ENCODE measurements around the gene DDX54. TPM values are rescaled to one million over a fixed set of nuclear protein-coding genes. Genes with fewer than 3 reads are reported as not detected.
A peak's percentile ranks its signal among the peaks of the same experiment; 100 is the strongest.

DDX54 gene
- total RNA-seq, 2 donors from 2014 or later: 68.1 to 69.0 TPM

DNA sequence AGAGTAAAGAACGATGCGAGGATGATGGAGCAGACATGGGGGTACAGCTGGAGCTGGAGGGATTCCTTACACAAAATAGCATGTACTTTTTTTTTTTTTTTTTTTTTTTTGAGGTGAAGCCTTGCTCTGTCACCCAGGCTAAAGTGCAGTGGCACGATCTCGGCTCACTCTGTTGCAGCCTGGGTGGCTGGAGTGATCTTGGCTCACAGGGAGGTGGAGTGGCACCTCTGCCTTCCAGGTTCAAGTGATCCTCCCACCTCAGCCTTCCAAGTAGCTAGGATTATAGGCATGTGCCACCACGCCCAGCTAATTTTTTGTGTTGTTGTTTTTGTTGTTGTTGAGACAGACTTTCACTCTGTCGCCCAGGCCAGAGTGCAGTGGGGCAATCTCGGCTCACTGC lies 44.6 kb downstream of the DDX54 start:
- H3K36me3 ChIP-seq (ENCODE audit: control insufficient read depth, insufficient read depth, low read length): no peaks in the 10 kb centered on the region
- H3K9me3 ChIP-seq (ENCODE audit: control insufficient read depth, low read length): no peaks in the 10 kb centered on the region
- Mint-ChIP-seq H3K4me3 (no peak overlapping the region), H3K36me3 (ENCODE audit: low read depth) (no peaks in the 10 kb centered on the region), H3K27me3 (ENCODE audit: insufficient read depth) (peaks cover 4% of the 10 kb centered on the region), H3K27ac (no peak overlapping the region), H3K9me3 (no peaks in the 10 kb centered on the region), H3K4me1 (peaks cover 4% of the 10 kb centered on the region)
- H3K4me1 ChIP-seq (ENCODE audit: control insufficient read depth, insufficient read depth, low read length): no peaks in the 10 kb centered on the region
- TF ChIP-seq, protein P1, sequence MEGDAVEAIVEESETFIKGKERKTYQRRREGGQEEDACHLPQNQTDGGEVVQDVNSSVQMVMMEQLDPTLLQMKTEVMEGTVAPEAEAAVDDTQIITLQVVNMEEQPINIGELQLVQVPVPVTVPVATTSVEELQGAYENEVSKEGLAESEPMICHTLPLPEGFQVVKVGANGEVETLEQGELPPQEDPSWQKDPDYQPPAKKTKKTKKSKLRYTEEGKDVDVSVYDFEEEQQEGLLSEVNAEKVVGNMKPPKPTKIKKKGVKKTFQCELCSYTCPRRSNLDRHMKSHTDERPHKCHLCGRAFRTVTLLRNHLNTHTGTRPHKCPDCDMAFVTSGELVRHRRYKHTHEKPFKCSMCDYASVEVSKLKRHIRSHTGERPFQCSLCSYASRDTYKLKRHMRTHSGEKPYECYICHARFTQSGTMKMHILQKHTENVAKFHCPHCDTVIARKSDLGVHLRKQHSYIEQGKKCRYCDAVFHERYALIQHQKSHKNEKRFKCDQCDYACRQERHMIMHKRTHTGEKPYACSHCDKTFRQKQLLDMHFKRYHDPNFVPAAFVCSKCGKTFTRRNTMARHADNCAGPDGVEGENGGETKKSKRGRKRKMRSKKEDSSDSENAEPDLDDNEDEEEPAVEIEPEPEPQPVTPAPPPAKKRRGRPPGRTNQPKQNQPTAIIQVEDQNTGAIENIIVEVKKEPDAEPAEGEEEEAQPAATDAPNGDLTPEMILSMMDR (conservative IDR thresholded peaks at IDR 0.05): no peak
- H3K27me3 ChIP-seq (ENCODE audit: control insufficient read depth, insufficient read depth, low read length, poor library complexity, severe bottlenecking): no peaks in the 10 kb centered on the region
- 63 to 93% methylated on average over 2 to 5 of the region's 7 CpGs for WGBS, 2 experiments (ENCODE audit: insufficient coverage in 1 of 2, insufficient read length in 1 of 2)
- H3K9ac ChIP-seq (ENCODE audit: extremely low read depth, low read length, poor library complexity, severe bottlenecking): no peak overlapping the region
- DNase-seq: no peak
- H3K4me3 ChIP-seq (ENCODE audit: low read length): no peak overlapping the region
- no peak overlapping the region for H3K27ac ChIP-seq (ENCODE audit: low read depth, low read length)

DNA sequence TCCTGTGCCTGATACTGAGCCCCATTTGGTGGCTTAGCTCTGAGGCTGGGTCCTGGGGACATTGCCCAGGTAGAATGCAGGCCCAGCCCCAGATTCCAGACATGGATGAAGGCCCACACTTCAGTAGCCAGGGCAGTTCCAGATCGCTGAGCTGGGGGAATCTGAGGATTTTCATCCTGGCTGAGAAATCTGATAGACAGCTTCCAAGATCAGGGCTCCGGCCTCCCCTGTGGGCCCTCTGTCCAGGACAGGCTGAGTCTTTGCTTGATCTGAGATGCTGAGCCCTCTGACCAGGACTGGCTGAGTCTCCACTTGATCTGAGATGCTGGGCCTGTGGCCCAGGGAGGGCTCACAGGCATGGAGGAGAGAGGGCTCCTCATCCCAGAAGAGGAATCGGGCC lies 46.5 kb downstream of the DDX54 start:
- H3K27ac ChIP-seq (ENCODE audit: low read depth, low read length): no peak overlapping the region
- Mint-ChIP-seq H3K9me3 (no peaks in the 10 kb centered on the region), H3K27me3 (ENCODE audit: insufficient read depth) (peaks cover 18% of the 10 kb centered on the region), H3K27ac (no peak overlapping the region), H3K4me3 (no peak overlapping the region), H3K4me1 (peaks cover 4% of the 10 kb centered on the region), H3K36me3 (ENCODE audit: low read depth) (no peaks in the 10 kb centered on the region)
- TF ChIP-seq, protein P1 (conservative IDR thresholded peaks at IDR 0.05): no peak
- no peaks in the 10 kb centered on the region for H3K36me3 ChIP-seq (ENCODE audit: control insufficient read depth, insufficient read depth, low read length)
- no peak overlapping the region for H3K9ac ChIP-seq (ENCODE audit: extremely low read depth, low read length, poor library complexity, severe bottlenecking)
- H3K9me3 ChIP-seq (ENCODE audit: control insufficient read depth, low read length): no peaks in the 10 kb centered on the region
- H3K4me3 ChIP-seq (ENCODE audit: low read length): no peak overlapping the region
- DNase-seq: no peak
- peaks cover 13% of the 10 kb centered on the region for H3K27me3 ChIP-seq (ENCODE audit: control insufficient read depth, insufficient read depth, low read length, poor library complexity, severe bottlenecking)
- 96 to 100% methylated on average over 1 to 3 of the region's 3 CpGs for WGBS, 2 experiments (ENCODE audit: insufficient coverage in 1 of 2, insufficient read length in 1 of 2)
- H3K4me1 ChIP-seq (ENCODE audit: control insufficient read depth, insufficient read depth, low read length): no peaks in the 10 kb centered on the region

DNA sequence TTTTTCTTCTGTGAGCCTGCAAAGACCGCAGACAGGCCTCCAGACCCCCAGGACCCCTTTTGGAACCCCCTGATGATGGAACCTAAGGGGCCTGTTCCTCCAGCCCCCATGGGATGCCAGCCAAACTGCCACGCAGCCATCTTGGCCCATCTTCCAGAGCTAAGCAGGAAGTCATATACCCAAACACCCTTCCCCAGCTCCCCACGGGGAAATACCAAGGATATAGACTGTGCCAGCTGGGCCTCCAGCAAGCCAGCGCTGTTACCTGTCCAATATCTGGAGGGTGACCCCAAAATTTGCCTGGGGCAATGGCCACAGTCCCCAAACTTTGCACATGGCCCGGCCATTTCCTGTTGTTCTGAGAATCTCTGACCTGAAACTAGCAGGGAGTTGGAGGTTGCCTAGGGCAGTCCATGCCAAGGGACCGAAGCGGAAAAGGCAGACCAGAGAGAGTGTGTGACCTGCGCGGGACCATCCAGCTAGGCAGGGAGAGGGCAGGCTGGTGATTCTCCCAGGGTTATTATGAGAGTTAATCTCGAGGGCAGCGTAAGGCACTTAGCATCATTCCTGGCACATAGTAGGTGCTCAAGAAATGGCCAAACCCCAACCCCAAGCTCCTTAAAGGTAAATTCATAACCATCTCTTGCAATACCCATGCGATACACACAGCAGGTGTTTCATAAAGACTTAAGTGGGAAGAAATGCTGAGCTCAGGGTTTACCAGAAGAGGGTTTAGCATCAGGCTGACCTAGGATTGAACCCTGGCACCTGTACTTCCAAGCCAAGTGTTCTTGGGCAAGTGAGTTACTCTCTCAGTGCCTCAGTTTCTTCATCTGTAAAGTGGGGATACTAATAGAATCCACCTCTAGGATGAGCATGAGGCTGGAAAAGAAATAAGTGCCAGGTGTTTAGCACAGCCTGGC lies 47.2 kb downstream of the DDX54 start:
- Histone ChIP-seq H3K9me3 (ENCODE audit: control insufficient read depth, low read length) (no peaks in the 10 kb centered on the region), H3K4me3 (ENCODE audit: low read length) (no peak overlapping the region), H3K27ac (ENCODE audit: low read depth, low read length) (no peak overlapping the region), H3K4me1 (ENCODE audit: control insufficient read depth, insufficient read depth, low read length) (no peaks in the 10 kb centered on the region), H3K36me3 (ENCODE audit: control insufficient read depth, insufficient read depth, low read length) (no peaks in the 10 kb centered on the region), H3K9ac (ENCODE audit: extremely low read depth, low read length, poor library complexity, severe bottlenecking) (no peak overlapping the region), H3K27me3 (ENCODE audit: control insufficient read depth, insufficient read depth, low read length, poor library complexity, severe bottlenecking) (peaks cover 19% of the 10 kb centered on the region)
- Mint-ChIP-seq H3K4me1 (peaks cover 4% of the 10 kb centered on the region), H3K27me3 (ENCODE audit: insufficient read depth) (peaks cover 18% of the 10 kb centered on the region), H3K27ac (no peak overlapping the region), H3K9me3 (no peaks in the 10 kb centered on the region), H3K36me3 (ENCODE audit: low read depth) (no peaks in the 10 kb centered on the region), H3K4me3 (no peak overlapping the region)
- peak; percentile 49 for DNase-seq
- TF ChIP-seq, protein P1 (conservative IDR thresholded peaks at IDR 0.05): no peak
- 93% methylated on average over 8 to 12 of the region's 12 CpGs for WGBS, 2 experiments (ENCODE audit: insufficient coverage in 1 of 2, insufficient read length in 1 of 2)

Data from endodermal cell (in vitro differentiated cells).